Measurements from ENCODE around the gene ENDOD1.
A peak's percentile ranks its signal among the peaks of the same experiment; 100 is the strongest.

ENDOD1 gene

DNA sequence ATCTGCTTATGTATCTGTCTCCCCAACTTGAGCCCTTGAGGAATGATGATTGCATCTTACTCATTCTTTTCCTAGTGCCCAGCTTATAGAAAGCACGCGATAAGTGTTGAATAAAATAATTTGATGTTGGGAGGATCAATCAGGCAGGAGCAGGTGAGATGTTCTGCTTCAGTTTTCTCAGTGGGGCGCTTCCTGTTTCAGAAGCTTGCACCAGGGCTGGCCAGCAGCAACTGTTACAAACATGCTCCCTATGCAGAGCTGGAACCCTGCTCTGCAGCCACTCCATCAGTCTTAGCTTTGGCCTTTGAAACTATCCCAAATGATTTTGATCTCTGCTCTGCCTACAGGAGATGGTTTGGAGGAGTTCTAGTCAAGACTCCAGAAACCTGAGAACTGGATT, 3.9 kb downstream of the ENDOD1 start:
- no peak overlapping the region for H3K27ac ChIP-seq
- no peak for DNase-seq (ENCODE audit: low spot score)
- H3K4me3 ChIP-seq = no peak overlapping the region
- no peak for TF ChIP-seq CTCF (IDR thresholded peaks at IDR 0.05)

- TF ChIP-seq CTCF (IDR thresholded peaks at IDR 0.05) = no peak
- H3K4me3 ChIP-seq = no peak overlapping the region
- peak overlapping the region in 1 of 2 donors; percentile 18 for H3K27ac ChIP-seq
- DNase-seq (ENCODE audit: low spot score) = no peak
These were observed 6.4 kb downstream of the ENDOD1 start for GRCh38 chr11:95095858-95096587.

GRCh38 chr11:95097209-95097608, 7.6 kb downstream of the ENDOD1 start:
- TF ChIP-seq CTCF (IDR thresholded peaks at IDR 0.05) = no peak
- no peak overlapping the region for H3K27ac ChIP-seq
- H3K4me3 ChIP-seq = no peak overlapping the region
- DNase-seq (ENCODE audit: low spot score) = no peak

DNA sequence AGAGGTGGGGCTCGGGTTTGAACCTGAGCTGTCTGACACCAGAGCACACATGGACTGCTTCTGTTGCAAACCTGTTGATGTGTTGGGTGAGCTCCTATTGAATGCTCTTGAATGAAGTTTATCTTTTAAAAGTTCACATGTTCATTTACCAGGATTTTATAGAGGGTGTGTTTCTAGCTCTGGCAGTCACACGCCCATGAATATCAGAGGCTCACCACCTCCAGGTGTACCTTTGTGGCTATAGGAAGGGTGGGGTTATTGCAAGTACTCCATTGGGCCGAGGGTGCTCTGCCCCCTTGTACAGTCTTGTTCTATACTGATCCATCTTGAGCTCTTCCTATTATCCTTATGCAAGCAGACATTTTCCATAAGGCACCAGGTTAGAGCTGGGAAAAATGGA, 9.2 kb downstream of the ENDOD1 start:
- TF ChIP-seq CTCF (IDR thresholded peaks at IDR 0.05) = no peak
- no peak for DNase-seq (ENCODE audit: low spot score)
- Histone ChIP-seq H3K27ac (no peak overlapping the region), H3K4me3 (no peak overlapping the region)

DNA sequence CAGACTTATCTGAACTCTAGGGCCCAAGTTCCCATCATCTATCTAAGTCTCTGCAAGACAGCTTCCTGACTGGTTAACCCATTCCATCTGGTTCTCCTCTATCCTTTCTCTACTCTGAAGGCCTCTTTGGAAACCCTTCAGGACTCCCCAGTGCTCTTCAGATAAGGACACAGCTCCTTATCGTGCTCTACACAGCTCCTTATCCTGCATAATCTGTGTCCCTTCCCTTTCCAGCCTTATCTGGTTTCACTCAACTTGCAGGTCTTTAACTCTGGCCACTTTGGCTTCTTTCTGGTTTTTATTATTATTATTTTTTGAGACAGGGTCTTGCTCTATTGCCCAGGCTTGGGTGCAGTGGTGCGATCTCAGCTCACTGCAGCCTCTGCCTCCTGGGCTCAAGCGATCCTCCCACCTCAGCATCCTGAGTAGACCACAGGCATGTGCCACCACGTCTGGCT, 10.6 kb downstream of the ENDOD1 start:
- TF ChIP-seq CTCF (IDR thresholded peaks at IDR 0.05) = no peak

DNA sequence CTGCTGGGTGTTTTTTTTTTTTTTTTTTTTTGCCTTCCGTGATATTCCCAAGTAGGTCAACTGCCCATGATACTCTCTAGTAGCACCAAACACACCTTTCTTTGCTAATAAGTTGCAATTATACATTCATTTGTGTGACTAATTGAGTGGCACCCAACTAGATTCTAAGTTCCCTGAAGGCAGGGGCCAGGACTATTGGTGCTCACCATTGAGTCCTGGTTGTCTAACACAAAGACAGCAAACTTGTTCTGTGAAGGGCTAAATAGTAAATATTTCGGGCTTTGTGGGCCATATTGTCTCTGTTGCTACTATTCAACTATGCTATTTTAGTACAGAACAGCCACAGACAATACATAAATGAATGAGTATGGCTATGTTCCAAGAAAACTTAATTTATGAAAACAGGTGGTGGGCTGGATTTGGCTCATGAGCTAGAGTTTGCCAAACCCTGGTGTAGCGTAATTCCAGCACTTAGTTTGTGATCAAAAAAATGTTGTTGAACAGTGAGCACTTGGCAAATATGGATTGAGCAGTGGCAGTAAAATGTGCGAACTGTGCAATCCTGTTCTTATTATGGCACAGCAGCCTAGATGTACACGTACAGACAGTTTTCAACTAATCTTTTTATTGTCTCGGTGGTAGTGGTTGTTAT, 11.3 kb downstream of the ENDOD1 start:
- no peak for DNase-seq (ENCODE audit: low spot score)
- no peak overlapping the region for H3K4me3 ChIP-seq
- H3K27ac ChIP-seq = no peak overlapping the region
- TF ChIP-seq CTCF (IDR thresholded peaks at IDR 0.05) = no peak

More for the DNA sequence above, 10.6 kb downstream of the ENDOD1 start:
- no peak overlapping the region for H3K4me3 ChIP-seq
- H3K27ac ChIP-seq = no peak overlapping the region
- DNase-seq (ENCODE audit: low spot score) = no peak

DNA sequence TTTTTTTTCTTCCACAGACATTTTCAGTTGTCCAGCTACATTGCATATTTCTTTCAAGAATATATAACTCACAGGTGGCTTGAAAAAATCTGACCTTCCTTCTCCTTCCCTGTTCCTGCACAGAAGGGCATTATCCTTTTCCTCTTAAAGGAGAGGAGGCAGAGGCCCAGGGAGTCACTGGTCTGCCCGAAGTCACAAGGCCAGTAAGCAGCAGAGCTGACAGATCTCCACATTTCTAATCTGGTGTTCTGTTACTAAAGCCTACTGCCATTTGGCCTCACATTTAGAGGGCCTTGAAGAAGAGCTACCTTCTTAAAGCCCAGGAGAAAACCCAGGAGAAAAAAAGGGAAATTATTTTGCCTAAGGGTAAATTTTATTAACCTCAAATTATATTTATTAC, 12.3 kb downstream of the ENDOD1 start:
- TF ChIP-seq CTCF (IDR thresholded peaks at IDR 0.05) = no peak
- no peak for DNase-seq (ENCODE audit: low spot score)
- Histone ChIP-seq H3K4me3 (no peak overlapping the region), H3K27ac (no peak overlapping the region)
